BJ (cell line): ENCODE measurements around the gene COL9A2. TPM values are rescaled to one million over a fixed set of nuclear protein-coding genes. Genes with fewer than 3 reads are reported as not detected.
"Not testable (repeated sequence)": the region's sequence is repeated elsewhere in the genome, so short reads cannot be mapped to it uniquely, and the experiment has no call there.

ENCODE experiments used
- CTCF ChIA-PET: fragments of 350-600 bp; formaldehyde crosslinking; extraction: SDS; loops from one replicate; lab custom pipeline; 2021; ENCODE audit warnings: antibody characterized with exemption, inconsistent platforms; lab: Yijun Ruan, JAX
- POLR2A ChIA-PET: fragments of 300-600 bp; sonication (Branson Sonifier 250); formaldehyde crosslinking; extraction: SDS; loops from one replicate; lab custom pipeline; 2021; ENCODE audit warnings: antibody characterized with exemption; lab: Charles Lee
- DNase-seq: peaks from one replicate; pipeline ENCODE4 v3.0.0-alpha.2; 2011; ENCODE audit warnings: low read depth
- H3K27me3 ChIP-seq: 2 replicates; pipeline ENCODE4 v1.6.0; 2011; ENCODE audit warnings: low read length; ENCODE audit not compliant: control insufficient read depth, insufficient read depth
- H3K36me3 ChIP-seq: 2 replicates; pipeline ENCODE4 v1.5.1; 2011; ENCODE audit warnings: low read length; ENCODE audit not compliant: control insufficient read depth, insufficient read depth
- H3K4me3 ChIP-seq: 2 replicates; pipeline ENCODE4 v1.5.1; 2011; ENCODE audit warnings: low read depth, mild to moderate bottlenecking, control low read depth, low read length
- CTCF ChIP-seq: IDR thresholded peaks from 2 replicates; pipeline ENCODE4 v1.5.1; 2011; ENCODE audit warnings: low read depth, mild to moderate bottlenecking, control low read depth, inconsistent platforms, low read length, moderate library complexity; ENCODE audit not compliant: insufficient read depth
- polyA plus RNA-seq: library from polyadenylated mRNA; depleted of rRNA; stranded (reverse); fragments of >200 nt; gene quantifications from 2 replicates; pipeline ENCODE4 v1.2.3, GENCODE V29; 2011

COL9A2 gene
- polyA plus RNA-seq, 1 experiment, result 0.07 TPM

GRCh38 chr1:40339420-40340323 lies 22.6 kb upstream of the COL9A2 start:
- no peak for DNase-seq
- H3K27me3 ChIP-seq, result peaks cover 2% of the 10 kb centered on the region
- CTCF ChIA-PET, result interaction anchor here (0.6 to 7.9 kb wide), 45 partner anchors 8 to 268 kb away, joined by 3 to 207 read pairs (median 6); partner anchors contain the start of genes COL9A2, PPT1 and ZFP69B
- POLR2A ChIA-PET, result interaction anchor here (1.0 kb wide), 1 partner anchor 196 kb away, joined by 3 read pairs; no protein-coding TSS in a partner anchor
- H3K4me3 ChIP-seq, result no peak overlapping the region
- no peaks in the 10 kb centered on the region for H3K36me3 ChIP-seq
- no peak for TF ChIP-seq CTCF

- DNase-seq, result peak; percentile 15
- H3K36me3 ChIP-seq, result no peaks in the 10 kb centered on the region
- peak; percentile 99 for TF ChIP-seq CTCF
- peaks cover 2% of the 10 kb centered on the region for H3K27me3 ChIP-seq
- no peak overlapping the region for H3K4me3 ChIP-seq
- CTCF ChIA-PET, result interaction anchor here (0.6 to 7.9 kb wide), 54 partner anchors 9 to 519 kb away, joined by 3 to 207 read pairs (median 6); partner anchors contain the start of genes COL9A2, PPT1 and ZFP69B
- POLR2A ChIA-PET, result interaction anchor here (1.0 kb wide), 2 partner anchors 187 to 195 kb away, joined by 3 to 7 read pairs; no protein-coding TSS in a partner anchor
Observed at GRCh38 chr1:40338745-40339419, 21.8 kb upstream of the COL9A2 start.

GRCh38 chr1:40337443-40337842 lies 20.4 kb upstream of the COL9A2 start:
- ChIA-PET POLR2A (interaction anchor here (1.0 kb wide), 1 partner anchor 186 kb away, joined by 7 read pairs; no protein-coding TSS in a partner anchor), CTCF (interaction anchor here (0.8 to 7.9 kb wide), 22 partner anchors 9 to 266 kb away, joined by 3 to 207 read pairs (median 10); partner anchors contain the start of gene COL9A2)
- no peak for TF ChIP-seq CTCF
- Histone ChIP-seq H3K27me3 (peaks cover 2% of the 10 kb centered on the region), H3K36me3 (no peaks in the 10 kb centered on the region), H3K4me3 (no peak overlapping the region)
- DNase-seq, result no peak

GRCh38 chr1:40332695-40333094 lies 15.6 kb upstream of the COL9A2 start:
- H3K4me3 ChIP-seq, result no peak overlapping the region
- no peak for TF ChIP-seq CTCF
- ChIA-PET CTCF (interaction anchor here (0.7 to 7.9 kb wide), 4 partner anchors 15 to 189 kb away, joined by 3 to 116 read pairs (median 42); partner anchors contain the start of gene COL9A2), POLR2A (no interaction called here)
- no peak for DNase-seq
- 0 out of 2 replicates have a peak, but pooled peaks cover 1% of the 10 kb centered on the region for H3K27me3 ChIP-seq
- no peaks in the 10 kb centered on the region for H3K36me3 ChIP-seq

GRCh38 chr1:40331403-40331802 lies 14.3 kb upstream of the COL9A2 start:
- CTCF ChIA-PET, result interaction anchor here (1.0 kb wide), 1 partner anchor 179 kb away, joined by 3 read pairs; no protein-coding TSS in a partner anchor

More at GRCh38 chr1:40331403-40331802, 14.3 kb upstream of the COL9A2 start:
- H3K36me3 ChIP-seq, POLR2A ChIA-PET, H3K4me3 ChIP-seq, H3K27me3 ChIP-seq, DNase-seq: not testable (repeated sequence)
